ENCODE measurements around the gene SULF2.

SULF2 gene

DNA sequence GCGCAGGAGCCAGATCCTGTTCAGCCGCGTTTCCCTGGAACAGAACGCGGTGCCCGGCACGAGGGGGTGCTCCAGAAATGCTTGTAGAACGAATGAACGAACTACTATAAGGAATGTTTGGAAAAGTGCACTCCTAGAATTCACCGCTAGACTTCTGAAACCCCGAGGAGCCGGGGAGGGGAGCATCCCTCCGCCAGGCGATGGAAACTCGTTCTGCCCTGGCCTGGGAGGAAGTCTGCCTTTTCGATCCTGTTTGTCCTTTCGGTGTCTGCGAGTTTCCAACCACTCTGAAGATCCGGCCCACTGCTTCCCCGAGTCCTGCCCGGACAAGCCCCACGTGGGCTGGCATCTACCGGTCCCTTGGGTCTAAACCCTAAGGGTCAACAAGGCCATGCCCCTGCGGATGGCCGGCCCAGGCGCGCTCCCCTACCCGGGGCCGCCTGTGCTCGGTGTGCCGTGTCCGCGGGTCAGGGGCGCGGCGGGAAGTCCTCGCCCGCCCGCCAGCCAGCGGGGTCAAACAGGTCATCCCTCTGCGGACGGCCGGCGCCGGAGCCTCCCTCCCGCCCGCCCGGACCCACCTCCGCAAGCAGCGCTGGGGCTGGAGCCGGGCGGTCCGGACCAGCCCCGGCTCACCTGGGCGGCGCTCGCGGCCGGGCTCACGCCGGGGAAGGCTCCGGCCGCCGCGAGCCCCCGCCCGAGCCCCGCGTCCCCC is 526 bp downstream of the SULF2 start:
- no peak for DNase-seq (ENCODE audit: low read depth in 2 of 2)

DNA sequence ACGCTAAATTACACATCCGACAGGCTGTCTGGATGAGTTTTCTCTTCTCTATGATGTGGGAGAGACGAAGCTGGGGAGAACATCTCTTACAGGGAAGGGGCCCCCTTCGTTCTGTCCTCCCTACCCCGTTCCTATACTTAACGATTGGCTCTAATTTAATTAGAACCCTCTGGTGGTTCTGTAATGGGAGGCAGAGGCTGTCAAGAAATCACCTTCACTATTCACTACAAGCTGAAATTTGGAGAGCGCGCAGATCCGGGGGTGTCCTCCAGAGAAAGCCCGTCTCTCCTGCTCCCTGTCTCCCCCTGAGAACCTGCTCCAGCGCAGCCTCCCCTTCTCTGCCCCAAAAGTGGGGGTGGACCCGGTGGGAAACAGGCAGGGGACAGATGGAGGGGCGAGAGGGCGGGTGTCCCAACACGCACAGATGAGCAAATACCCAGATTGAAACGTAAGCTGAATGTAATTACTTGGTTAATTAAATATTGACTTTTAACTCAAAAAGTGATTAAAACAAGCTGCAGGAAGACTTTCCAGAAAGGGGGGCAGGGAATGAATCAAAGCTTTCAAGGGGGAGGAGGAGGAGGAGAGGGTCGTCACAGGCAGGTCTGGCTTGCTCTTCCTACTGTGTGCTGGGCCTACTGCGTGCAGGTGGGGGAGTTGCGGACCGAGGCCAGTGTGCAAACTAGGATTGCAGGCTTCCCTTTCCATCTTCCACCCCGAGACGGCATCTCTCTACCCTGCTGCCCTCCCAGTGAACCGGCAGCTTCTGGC is 1.3 kb downstream of the SULF2 start:
- no peak for DNase-seq (ENCODE audit: low read depth in 2 of 2)

DNA sequence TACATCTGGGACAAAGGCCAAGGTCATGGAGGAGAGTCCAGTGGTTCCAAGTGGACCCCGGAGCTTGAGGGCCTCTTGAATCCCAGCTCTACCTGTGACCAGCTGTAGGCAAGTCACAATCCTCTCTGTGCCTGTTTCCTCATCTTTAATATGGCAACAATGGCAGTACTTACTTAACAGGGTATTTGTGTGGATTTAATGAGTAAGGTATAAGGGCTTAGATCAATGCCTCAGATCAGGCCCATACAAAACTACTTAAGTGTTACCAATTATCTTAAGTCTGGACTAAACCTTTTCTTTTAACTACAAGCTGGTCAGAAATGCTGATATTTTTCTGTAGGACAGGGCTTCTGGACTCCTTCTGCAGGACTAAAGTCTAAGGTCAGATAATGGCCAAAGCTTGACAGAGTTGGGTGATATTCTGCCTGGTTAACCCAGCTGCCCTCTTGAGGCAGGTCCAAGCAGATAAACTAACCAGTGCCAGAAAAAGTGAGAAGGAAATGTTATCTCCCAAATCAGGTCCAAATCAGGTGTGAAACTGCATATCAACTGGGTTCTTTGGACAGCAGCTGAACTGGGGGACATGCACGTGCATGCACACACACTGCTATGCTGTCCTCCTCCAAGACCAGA is 2.2 kb downstream of the SULF2 start:
- no peak for DNase-seq (ENCODE audit: low read depth in 2 of 2)

DNA sequence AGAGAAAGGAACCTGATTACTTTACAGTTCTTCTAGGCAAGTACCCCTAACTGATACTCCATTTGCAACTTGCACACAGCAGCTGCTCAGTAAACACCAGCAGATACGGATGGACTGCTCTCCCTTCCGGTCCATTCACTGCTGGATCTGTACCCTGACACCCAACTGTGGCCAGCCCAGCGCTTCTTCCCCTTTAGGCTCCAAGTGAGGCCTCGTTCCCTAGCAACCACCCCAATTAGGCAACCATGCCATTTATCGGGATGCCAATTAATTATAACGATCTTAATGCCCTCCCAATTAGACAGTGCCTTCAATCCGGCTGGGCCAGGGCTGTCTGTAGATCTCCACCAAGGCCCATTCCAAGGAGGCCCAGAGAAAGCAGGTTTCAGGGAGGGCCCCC is 3.2 kb downstream of the SULF2 start:
- no peak for DNase-seq (ENCODE audit: low read depth in 2 of 2)

DNA sequence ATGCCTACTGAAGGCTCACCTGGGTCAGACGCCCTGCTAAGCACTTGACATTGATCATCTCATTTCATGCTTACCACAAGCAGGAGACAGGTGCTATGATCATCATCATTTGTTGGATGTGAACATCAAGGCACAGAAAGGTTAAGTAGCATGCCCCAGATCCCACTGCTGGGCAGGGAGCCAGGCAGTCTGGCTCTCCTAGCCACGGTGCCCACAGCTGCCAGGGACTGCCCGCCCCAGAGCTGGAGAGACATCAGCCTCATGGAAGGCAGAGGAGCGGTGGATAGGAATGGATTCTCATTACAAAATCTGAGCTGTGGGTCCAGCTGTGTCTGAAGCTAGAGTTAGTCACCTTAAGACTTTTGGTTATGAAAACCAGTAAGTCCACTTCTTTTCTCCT is 3.6 kb downstream of the SULF2 start:
- DNase-seq (ENCODE audit: low read depth in 2 of 2), result no peak

DNA sequence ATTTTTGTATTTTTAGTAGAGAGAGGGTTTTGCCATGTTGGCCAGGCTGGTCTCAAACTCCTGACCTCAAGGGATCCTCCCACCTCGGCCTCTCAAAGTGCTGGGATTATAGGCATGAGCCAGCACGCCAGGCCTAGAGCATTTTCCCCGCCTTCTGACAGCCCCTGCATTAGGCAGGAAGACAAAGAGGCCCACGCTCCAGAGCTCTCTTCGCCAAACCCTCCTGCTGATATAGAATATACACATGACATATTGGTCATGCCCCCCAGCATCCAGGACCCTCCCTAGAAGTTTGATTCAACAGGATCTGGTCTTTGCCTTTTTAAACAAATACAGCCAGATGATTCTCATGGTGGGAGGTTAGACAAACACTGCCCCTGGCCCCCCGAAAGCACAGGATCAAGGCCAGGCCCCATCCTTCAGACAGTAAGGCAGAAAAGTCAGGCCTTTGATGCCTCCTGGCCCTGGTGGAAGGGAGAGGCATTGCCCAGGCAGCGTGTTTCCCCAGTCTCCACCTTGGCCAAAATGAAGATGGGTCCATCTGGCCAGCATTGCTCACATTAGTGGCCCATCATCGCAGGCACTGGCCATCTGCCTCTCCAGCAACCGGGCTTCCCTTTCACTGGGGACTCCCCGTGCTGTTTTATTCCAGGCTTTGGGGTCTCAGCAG is 4.4 kb downstream of the SULF2 start:
- DNase-seq (ENCODE audit: low read depth in 2 of 2), result no peak

DNA sequence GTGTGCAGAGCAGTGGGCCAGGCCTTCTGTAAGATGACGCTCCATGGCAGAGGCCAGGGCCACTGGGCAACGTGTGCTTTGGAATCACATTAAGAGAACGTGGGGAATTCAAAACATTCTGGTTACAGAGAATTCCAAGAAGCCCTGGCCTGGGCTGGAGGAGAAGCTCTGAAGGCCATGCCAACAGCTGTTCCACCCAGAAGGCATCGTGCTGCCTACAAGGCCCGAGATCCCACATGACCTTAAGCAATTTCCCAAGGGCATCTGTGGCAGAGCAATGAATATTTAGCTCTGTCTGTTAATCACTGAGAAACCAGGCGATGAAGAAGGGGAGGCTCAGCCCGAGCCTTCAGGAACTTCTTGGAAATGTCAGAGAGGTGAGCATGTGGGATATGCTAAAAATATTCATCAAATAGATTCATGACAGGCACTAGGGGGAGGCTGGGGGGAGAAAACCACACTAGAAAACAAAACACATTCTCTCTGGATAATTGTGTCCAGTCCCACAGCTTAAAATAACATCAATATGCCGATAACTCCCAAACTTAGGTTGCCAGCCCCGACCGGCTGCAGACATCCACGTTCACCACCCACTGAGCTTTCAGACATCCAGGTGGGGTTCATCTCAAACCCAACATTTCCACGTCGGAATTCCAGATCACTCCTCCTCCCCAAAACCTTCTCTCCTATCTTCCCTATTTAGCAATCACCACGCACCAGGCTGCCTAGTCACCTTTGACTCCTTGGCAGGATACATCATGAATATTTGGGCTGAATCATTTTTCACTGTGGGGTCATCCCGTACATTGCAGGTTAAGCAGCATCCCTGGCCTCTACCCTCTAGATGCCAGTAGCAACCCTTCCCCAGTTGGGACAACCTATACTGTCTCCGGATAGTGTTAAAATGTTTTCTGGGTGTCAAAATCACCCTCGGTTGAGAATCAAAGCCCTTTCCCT is 6.6 kb downstream of the SULF2 start:
- DNase-seq (ENCODE audit: low read depth in 2 of 2), result no peak

DNA sequence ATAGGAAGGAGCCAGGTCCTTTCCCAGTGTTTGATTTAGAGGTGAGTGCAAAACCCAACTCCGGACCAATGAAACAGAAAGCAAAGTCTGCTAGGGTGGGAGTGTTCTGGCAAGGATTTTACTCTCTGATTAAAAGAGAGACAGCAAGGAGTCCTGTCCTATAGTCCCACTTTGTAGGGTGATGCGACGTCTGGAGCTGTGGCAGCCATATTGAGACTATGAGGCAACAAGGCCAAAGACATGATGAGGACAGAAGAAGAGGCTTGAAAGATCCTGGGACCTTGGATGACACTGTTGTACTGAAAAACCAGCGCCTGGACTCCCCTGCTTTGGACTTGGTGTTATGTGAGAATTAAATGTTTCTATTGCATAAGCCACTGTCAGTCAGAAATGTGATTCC is 8.1 kb downstream of the SULF2 start:
- no peak for DNase-seq (ENCODE audit: low read depth in 2 of 2)

DNA sequence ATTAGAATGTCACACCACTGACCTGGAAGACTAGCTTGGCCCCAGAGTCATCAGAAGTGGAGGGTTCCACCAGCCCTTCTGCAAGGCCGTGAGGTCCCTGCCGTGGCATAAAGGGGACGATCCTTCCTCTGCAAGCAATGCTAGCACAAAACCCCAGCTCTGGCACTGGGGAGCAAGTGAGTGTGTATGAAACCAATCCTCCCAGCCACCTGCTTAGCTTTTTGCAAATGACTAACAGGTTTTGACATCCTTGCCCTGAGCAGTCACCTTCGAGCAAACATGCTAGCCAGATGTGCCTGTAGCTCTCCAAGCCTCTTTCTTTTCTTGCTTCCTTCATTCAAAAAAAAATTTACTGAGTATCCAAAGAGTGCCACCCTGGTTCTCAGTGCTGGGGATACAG is 8.6 kb downstream of the SULF2 start:
- DNase-seq (ENCODE audit: low read depth in 2 of 2), result no peak

DNA sequence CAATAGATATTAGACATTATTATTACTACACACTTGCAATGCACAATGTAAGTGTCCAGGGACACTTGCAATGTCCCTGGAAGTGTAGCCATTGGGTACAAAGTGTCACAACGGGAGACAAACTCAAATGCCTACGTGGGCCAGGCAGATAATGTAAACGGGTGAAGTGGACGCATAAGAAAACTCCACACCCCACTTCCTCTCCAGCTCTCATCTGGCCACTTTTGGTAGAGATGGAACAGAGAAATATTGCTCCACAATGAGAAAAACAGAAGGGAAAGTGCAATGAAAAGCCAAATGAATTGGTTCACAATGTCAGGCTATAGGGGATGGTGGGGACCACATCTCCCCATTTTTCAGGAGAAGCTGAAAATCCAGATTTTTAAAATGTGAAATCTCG is 9.4 kb downstream of the SULF2 start:
- DNase-seq (ENCODE audit: low read depth in 2 of 2), result no peak

DNA sequence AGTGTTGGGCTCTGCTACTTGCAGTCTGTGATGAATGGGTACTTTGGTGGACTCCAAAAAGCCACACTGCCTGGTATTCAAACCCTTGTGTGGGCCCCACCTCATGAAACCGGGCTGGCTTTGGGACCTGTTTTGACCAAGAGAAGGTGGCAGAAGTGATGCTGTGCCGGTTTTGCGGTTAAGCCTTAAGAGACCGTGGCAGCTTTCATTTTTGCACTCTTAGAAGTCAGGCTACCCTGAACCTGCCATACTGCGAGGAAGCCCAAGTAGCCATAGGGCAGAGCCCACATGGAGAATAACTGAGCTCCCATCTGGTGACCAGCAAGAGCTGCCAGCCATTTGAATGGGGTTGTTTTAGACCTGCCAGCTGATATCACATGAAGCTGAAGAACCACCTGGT is 10.2 kb downstream of the SULF2 start:
- DNase-seq (ENCODE audit: low read depth in 2 of 2), result no peak

DNA sequence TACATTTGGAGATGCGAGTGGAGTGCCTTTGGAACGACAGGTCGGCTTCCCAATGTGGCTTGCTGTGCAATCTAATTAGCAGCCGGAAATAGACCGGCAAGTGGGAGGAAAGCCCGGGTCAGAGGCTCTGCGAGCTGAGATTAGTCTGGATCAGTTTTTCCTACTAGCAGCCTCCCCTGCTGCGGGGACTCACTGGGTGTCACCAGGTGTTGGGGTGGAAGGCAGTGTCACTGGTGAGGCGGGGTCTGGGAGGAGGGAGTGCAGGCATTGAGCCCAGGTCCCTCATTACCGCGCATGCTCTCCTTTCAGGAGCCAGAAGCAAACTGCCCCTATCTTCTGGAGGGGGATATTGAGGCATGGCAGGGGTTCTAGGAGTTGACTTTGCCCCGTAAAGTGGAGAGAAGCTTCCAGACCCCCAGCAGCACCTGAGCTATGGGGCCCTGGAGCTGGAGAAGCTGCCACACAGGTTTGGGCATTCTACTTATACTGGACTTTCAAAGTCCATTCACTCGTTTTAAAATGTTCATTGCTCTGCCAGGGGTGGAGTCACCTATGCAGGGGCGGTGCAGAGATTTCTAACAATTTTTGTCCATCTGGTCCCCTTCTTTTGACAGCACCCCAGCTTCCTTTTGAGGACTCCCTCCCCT is 11.0 kb downstream of the SULF2 start:
- no peak for DNase-seq (ENCODE audit: low read depth in 2 of 2)

DNA sequence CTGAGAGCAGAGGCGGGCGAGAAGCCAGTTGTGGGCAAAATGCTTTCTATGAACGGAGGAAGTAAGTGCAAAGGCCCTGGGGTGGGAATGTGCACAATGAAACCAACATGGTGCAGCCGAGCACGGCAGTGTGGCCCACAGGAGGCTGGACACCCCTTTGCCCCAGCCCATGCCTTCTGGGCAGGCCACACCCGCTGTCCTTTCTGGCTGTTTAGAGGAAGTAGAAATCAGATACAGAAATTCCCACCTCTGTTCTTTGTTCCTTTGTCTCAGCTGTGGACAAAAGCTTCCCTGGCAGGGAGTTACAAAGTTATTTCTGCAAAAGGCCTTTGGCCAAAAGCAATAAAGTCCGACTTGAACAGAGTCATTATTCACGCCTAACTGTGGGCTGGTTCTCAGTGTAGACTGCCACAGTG is 11.9 kb downstream of the SULF2 start:
- DNase-seq (ENCODE audit: low read depth in 2 of 2), result no peak

DNA sequence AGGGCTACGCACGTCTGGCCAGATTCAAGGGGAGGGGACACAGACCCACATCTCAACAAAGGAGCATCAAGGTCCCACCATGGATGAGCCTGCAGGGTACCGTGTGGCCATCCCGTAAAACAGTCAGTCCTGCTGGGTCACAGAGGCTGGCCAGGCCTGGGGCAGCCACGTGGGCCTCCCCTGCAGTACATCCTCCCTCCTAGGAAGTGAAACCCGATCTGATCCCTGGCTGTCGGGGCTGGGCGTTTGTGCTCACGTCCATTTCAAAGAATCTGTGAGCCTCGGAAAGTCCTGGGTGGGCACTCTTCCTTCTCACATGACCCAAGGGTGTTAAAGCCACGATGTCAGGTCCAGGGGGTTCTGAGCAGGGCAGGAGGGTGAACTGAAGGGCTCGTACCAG is 14.3 kb downstream of the SULF2 start:
- no peak for DNase-seq (ENCODE audit: low read depth in 2 of 2)

DNA sequence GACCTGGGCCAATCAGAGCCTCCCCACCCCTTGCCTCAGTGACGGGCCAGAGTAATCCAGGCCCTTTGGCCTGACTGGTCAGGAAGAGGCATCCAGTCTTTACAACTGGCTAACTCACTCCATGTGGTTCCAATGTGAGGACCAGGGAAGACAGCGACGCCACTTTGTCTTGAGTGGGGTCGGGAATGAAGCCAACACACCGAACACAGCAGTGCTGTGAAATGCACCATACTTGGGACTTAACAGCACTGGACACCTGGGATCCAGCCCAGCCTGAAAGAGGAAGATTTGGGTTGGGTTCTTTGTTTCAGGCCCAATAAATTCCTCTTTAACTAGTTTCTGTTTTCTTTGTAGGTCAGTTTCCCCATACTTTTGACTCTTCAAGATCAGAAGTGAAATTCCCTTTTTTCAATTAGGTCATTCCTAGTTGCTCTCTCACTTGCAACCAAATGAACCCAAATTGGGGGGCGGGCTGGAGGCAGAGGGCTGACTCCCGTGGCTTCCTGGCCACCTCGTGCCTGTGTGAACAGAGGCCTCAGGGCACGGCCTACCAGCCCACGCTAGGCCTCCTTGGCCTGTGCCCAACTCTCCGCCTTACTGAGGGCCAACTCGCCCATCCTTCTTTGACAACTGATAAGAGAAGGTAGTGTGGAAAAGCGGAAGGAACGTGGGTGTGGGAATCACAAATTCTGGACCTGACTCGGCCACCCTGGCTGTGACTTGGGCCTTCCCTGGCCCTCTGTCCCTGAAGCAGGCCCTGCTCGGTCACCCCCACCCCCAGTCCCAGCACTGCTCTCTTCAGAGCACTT is 17.1 kb downstream of the SULF2 start:
- no peak for DNase-seq (ENCODE audit: low read depth in 2 of 2)

DNA sequence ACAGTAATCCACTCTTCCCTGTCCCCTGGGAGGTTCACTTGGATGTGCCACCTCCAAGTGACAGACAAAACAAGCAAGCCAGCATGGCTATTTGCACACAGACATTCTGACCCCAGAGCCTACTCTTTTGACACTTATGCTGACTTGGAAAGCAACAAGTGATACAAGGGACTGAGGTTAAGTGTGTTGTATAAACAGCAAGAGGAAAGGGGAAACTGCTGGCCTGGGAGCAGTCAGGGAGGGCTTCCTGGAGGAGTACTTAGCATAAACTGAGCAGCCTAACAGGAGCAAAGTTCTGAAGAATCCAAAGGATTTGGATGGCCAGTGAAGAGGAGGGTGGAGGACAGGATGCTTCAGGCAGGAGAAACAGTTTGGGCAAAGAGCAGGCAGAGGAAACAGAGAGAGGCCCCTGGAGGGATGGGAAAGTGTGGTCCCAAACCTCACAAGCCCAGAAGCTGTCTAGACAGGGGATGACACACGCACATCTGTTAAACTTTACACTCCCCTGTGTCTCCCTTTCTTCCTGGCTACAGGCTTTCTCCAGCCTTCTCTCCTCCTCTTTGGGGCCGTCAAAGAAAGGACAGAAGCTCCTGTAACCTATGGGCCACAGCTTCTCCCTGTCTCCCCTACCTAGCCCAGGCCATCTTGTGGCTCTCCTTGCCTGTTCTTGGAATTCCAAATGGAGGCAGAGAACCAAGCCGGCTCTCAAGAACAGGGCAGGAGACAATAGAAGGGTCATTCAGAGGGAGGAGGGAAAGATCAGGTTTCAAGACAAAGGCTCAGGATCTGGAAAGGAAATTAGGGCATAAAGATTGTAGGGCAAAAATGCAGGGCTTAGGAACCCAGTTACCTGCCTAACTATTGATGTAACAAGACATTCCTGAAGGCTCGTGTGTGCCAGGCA is 19.3 kb downstream of the SULF2 start:
- DNase-seq (ENCODE audit: low read depth in 2 of 2), result no peak

DNA sequence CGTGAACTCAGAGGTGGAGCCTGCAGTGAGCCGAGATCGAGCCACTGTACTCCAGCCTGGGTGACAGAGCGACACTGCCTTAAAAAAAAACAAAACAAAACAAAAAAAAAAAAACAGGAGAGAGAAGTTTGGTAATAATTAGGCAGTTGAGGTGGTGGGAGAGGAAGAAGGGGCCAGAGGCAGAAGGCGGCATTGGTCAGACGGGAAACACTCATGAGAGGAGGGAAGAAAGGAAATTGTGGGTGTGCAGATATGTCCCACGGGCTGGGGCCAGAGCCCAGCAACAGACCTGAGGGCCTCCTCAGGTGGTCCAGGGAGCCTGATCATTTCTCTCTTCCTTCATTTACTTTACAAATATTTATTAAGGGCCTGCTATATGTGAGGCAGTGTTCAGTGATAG is 20.0 kb downstream of the SULF2 start:
- no peak for DNase-seq (ENCODE audit: low read depth in 2 of 2)

DNA sequence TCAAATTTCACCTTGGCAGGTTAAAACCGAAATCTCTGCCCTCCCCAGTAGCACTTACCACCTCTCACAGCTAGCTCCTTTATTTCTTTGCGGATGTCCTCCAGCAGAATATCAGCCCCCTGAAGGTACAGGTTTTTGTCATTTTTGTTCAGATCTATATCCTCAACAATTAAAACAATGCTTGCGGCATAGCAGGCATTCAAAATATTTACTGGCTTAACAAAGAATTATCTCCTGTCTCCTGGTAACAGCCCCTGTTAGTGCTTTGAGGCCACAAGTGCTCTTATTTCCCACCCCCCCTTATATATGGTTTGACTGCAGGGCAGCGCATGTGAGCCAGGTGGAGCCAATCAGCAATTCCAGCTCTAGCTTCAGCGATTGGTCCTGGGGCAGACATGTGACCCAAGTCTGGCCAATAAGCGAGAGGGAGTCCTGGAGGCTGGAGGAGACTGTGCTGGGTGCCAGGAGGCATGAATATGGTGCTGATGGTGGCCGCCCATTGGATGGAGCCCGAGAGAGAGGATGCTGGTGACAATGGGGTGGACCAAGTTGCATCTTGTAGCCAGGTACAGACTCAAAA is 21.0 kb downstream of the SULF2 start:
- DNase-seq (ENCODE audit: low read depth in 2 of 2), result no peak
